Fibroblast of the aortic adventitia (primary cell): Measurements from ENCODE around the gene SPINK13. TPM values are rescaled to one million over a fixed set of nuclear protein-coding genes. Genes with fewer than 3 reads are reported as not detected.
A peak's percentile ranks its signal among the peaks of the same experiment; 100 is the strongest.

Experiments used
- DNase-seq: peaks from one replicate; pipeline ENCODE4 v3.0.0-alpha.2; 2010; ENCODE audit warnings: low read depth
- H3K4me3 ChIP-seq: 2 replicates; pipeline ENCODE4 v1.5.1; 2011; ENCODE audit warnings: low read depth, mild to moderate bottlenecking, control low read depth, low read length, moderate library complexity
- total RNA-seq: library from RNA; depleted of rRNA; stranded (reverse); fragments of >200 nt; gene quantifications from 2 replicates; pipeline ENCODE4 v1.2.3, GENCODE V29; 2012; ENCODE audit warnings: low replicate concordance
- TF ChIP-seq, protein P1 (sequence below): IDR thresholded peaks from 2 replicates; pipeline ENCODE4 v1.5.1; 2011; ENCODE audit warnings: mild to moderate bottlenecking, low read length, control low read depth, inconsistent platforms; ENCODE audit not compliant: insufficient read depth

The SPINK13 gene
- total RNA-seq, 1 donor: not detected

- H3K4me3 ChIP-seq: no peak overlapping the region
- DNase-seq: peak; percentile 29
- TF ChIP-seq, protein P1, sequence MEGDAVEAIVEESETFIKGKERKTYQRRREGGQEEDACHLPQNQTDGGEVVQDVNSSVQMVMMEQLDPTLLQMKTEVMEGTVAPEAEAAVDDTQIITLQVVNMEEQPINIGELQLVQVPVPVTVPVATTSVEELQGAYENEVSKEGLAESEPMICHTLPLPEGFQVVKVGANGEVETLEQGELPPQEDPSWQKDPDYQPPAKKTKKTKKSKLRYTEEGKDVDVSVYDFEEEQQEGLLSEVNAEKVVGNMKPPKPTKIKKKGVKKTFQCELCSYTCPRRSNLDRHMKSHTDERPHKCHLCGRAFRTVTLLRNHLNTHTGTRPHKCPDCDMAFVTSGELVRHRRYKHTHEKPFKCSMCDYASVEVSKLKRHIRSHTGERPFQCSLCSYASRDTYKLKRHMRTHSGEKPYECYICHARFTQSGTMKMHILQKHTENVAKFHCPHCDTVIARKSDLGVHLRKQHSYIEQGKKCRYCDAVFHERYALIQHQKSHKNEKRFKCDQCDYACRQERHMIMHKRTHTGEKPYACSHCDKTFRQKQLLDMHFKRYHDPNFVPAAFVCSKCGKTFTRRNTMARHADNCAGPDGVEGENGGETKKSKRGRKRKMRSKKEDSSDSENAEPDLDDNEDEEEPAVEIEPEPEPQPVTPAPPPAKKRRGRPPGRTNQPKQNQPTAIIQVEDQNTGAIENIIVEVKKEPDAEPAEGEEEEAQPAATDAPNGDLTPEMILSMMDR: peak; percentile 50
Measured at GRCh38 chr5:148290271-148291195, 21.9 kb downstream of the SPINK13 start.

DNA sequence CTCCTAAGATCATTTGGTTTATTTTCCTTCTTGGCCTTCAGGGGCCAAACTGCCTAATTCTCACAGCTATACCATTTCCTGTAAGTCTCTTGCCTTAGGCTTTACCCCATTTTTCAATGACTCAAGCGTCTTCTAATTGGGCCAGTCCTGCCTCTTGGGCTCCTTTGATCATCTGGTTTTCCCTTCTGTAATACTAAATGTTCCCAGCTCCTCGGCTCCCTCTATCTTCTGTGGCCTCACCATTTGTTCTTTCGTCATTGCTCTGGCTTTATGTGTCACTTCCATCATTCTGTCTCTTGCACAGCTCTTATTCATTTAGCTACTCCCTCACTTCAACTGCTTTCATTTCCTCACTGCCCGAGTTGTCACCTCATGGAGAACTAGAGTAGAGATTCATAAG is 29.1 kb downstream of the SPINK13 start:
- no peak overlapping the region for H3K4me3 ChIP-seq
- DNase-seq: no peak
- TF ChIP-seq, protein P1: no peak

GRCh38 chr5:148306446-148306845 is 37.9 kb downstream of the SPINK13 start:
- TF ChIP-seq, protein P1: no peak
- DNase-seq: no peak
- H3K4me3 ChIP-seq: no peak overlapping the region

GRCh38 chr5:148309019-148309418 is 40.4 kb downstream of the SPINK13 start:
- no peak overlapping the region for H3K4me3 ChIP-seq
- no peak for DNase-seq
- TF ChIP-seq, protein P1: no peak

DNA sequence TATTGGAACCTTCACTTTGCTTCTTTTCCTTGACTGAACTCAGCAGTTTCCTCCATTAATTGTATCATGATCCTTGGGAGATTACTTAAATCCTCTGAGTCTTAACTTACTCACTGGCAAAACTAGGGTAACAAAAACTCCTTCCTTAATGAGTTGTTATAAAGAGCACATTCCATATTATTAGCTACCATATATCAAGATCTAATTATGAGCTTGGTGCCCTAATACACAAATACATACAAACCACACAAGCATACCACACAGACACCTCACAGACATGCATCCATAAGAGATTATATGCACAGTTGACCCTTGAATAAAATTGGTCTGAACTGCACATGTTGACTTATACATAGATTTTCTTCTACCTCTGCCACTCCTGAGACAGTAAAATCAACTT is 41.2 kb downstream of the SPINK13 start:
- TF ChIP-seq, protein P1: no peak
- no peak for DNase-seq
- H3K4me3 ChIP-seq: no peak overlapping the region

DNA sequence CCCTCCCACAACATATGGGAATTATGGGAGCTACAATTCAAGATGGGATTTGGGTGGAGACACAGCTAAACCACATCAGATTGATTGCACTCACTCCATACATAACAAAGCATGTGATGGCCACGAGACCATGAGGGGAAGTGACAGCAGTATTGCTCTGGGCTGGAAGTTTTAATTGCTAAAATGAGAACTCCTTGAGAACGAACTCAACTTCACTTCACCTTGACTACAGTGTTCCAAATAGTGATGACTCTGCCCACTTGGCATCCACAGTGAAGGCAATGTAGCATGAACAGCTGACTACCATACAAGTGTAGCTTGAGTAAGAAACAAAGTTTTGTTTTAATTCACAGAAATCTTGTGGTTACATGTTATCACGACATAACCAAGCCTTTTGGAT is 42.9 kb downstream of the SPINK13 start:
- DNase-seq: no peak
- TF ChIP-seq, protein P1: no peak
- no peak overlapping the region for H3K4me3 ChIP-seq
